ENCODE results near the gene FITM2. TPM values are rescaled to one million over a fixed set of nuclear protein-coding genes. Genes with fewer than 3 reads are reported as not detected.
"Not testable (repeated sequence)": the region's sequence is repeated elsewhere in the genome, so short reads cannot be mapped to it uniquely, and the experiment has no call there.

Gene FITM2, protein sequence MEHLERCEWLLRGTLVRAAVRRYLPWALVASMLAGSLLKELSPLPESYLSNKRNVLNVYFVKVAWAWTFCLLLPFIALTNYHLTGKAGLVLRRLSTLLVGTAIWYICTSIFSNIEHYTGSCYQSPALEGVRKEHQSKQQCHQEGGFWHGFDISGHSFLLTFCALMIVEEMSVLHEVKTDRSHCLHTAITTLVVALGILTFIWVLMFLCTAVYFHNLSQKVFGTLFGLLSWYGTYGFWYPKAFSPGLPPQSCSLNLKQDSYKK
- 13.0 and 14.3 TPM in 2 replicates for total RNA-seq (2014; rRNA removed; shearing (Covaris generic))
- polyA plus RNA-seq (2014; cell fraction: nucleus; rRNA removed) = 7.3 and 10.5 TPM in 2 replicates

DNA sequence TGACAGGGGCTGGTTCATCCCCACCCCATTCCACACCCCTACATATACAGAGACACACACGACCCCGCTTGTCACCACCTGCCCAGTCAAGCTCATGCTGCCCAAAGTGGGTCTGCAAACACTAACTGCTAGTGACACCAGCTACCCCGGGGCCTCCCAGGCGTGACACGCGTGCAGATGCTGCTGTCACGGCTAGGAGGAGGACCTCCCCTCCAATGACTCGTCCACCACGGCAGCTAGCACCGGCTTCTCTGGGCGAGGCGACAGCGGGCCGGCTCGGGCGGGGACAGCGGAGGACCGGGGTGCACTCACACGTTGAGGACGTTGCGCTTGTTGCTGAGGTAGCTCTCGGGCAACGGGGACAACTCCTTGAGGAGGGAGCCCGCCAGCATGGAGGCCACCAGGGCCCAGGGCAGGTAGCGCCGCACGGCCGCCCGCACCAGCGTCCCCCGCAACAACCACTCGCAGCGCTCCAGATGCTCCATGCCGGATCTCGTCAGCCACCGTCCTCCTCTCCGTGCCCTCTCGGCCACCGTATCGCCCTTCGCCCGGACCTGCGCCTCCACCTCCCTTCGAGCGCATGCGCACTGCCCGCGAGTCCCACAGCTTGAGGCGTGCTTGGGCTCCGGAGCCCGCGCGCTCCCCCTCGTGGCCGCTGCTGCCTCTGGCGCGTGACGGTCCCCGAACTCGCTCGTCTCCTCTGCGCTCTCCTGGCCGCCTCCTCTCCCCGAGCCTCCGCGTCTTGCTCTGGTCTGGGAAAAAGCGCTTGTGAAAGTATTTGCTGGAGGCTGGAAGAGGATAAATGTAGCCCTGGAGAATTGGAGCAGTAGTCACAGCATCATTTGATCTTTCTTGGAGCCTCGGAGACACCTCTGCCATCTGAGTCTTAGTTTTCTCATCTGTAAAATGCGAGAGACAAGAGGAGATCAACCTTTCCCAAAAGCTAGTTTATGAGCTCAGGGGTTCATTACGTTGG is at the start of gene FITM2:
Gene FITM2, minus strand, starts transcription at position 539 of the 976 bp plus-strand sequence. Its CDS starts 54 bp downstream, at position 485.
- peak; percentile 97 for DNase-seq (ENCODE audit: extremely low read depth, low read depth)

DNA sequence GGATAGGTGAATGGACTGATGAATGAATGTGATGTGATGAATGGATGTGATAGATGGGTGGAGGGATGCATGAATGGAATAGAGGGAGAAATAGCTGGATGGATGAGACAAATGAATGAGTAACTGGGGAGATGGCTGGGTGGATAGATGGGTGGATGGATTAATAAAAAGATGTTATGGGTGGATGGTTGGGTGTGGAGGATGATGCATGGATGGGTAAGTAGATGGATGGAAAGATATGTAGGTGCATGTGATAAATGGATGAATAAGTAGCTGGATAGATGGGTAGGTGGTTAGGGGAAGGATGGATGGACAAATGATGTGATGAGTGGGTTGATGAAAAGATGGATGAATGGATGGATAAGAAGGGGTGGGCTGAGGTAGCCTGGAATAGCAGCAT is 49.2 kb upstream of the FITM2 start:
- no peak for DNase-seq (ENCODE audit: extremely low read depth, low read depth)

DNA sequence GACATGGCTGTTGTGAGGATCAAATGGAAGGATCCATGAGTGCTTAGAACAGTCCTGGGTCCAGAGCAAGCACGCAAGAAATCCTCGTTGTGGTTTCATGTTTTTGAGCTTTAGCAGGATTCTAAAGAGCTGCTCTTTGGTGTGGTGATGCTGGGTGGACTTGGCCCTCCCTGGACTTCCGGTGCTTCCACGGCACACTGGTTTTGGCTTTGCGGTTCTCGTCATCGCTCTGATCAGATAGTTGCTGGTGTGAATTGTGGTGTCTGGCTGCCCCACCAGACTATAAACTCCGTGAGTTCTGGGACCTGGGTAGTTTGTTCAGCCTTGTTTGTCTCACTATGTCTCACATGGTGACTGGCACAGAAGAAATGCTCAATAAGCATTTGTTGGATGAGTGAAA is 47.8 kb upstream of the FITM2 start:
- no peak for DNase-seq (ENCODE audit: extremely low read depth, low read depth)

DNA sequence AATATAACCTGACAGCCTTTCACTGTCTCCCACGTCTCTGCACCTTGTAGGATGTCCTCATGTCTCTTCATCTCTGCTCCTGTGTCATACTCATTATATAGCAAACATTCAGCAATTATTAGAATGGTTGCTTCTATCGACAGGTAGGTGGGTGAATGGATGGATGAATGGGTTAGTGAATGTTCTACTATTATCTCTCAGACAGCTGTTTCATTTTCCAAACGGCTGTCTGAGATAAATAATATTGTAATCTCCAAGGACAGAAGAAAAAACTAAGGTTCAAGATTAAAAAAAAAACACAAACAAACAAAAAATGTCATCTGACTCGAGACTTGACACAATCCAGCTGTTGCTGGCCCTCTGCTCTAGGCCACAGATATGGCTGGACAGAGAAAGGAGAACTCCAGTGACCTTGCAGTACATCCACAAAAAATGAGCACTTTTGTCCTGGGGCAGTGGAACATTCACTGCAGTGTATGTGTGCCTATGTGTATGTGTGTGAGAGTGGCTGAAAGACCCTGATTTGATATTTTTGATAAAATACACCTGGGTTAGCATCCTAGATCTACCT is 46.6 kb upstream of the FITM2 start:
- DNase-seq (ENCODE audit: extremely low read depth, low read depth) = no peak

DNA sequence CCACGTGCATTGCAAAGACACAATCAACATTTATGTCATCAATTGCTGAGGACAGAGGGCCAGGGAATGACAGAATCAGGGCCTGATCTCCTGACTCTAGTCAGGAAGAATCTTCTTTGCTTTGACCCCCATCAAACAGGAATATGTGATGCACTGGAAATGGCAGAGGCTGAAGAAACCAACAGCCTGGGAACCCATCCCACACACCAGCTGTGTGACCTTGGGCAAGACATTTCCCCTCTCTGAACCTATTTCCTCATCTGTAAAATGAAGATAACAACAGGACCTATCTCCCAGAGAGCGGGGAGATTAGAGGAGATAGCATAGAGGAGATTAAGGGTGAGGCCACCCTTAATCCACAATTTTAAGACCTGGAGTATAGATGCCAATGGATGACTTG is 46.0 kb upstream of the FITM2 start:
- no peak for DNase-seq (ENCODE audit: extremely low read depth, low read depth)

DNA sequence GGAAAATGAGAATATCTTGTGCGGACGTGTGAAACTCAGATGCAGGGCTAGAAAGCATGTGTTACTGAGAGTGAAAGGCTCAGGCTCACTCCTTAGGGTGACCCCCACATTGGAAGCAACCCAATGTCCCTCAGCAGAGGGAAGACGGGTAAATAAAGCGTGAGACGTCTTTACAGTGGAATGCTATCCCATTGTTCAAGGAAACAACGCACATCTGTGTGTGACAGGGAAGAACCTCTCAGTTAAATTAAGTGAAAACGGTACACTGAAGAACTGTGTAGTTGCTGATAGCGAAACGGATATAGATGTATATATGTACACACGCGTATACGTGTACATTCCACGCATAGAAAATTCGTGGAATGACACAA is 45.3 kb upstream of the FITM2 start:
- no peak for DNase-seq (ENCODE audit: extremely low read depth, low read depth)

DNA sequence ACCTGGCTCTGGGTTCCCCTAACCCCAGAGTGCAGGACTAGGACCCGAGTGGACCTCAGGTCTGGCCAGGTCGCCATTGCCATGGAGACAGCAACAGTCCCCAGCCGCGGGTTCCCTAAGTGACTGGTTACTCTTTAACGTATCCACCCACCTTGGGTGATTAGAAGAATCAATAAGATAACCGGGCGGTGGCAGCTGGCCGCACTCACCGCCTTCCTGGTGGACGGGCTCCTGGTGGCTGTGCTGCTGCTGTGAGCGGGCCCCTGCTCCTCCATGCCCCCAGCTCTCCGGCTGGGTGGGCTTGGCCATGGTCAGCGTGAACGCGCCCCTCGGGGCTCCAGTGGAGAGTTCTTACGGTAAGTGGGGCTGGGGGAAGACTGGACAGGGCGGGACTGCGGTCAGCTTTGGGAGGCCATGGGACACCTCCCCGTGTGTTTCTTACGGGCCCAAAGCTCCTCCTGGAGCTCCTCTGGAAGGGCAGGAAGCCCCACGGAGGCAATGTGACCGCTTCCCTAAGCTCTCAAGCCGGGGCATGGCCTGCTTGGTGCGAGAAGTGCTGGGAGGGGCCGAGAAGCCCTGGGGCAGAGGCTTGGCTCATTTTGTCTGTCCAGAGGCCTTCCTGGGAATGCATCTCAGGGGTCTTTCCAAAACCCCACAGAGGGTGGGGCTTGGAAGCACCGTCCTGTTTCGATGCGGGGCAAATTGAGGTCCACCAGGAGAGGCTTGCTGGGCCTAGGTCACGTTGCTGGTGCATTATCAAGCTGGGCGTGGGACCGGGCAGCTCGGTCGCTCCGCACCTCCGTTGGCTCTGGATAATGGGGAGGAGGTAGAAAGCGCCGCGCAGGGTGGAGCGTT is 44.7 kb upstream of the FITM2 start, which contains the start of gene HNF4A:
Gene HNF4A, plus strand, starts transcription at position 202 of the 855 bp plus-strand sequence. Its CDS starts 106 bp downstream, at position 308.
- no peak for DNase-seq (ENCODE audit: extremely low read depth, low read depth)

DNA sequence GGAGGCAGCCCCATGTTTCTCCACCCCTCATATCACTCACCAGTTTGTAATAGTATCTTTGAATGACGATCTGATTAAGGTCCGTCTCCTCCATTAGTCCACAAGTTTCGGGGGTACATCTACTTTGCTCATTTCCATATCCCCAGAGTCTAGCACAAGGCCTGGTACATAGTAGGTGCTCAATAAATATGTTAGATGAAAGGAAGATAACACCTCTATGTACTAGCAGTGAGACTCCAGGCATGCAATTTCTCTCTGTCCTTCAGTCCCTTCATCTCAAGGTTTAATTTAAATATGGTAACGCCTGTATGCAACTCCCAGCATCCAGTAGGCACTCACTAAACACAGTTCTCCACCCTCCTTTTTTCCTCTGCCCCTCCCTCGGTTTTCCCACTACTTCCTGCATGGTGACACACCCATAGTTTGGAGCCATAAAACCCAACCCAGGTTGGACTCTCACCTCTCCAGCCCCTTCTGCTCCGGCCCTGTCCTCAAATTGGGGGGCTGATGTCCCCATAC is 44.0 kb upstream of the FITM2 start:
- DNase-seq (ENCODE audit: extremely low read depth, low read depth) = no peak

DNA sequence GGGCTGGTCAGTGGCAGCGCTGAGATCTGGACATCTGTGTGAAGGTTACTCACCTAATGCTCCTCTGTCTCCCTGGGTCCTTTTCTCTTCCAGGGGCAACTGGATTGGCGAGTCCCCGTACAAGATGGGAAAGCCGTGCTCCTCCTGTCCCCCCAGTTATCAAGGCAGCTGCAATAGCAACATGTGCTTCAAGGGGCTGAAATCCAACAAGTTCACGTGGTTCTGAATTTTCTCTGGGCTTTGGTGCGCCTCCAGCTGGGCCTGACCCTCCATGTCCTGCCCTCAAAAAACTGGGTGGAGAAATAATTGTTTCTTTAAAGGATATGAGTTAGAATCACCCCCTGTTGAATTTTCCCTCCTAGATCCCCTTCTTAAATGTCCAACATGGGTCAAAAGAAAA is 39.6 kb upstream of the FITM2 start:
- DNase-seq (ENCODE audit: extremely low read depth, low read depth) = no peak

DNA sequence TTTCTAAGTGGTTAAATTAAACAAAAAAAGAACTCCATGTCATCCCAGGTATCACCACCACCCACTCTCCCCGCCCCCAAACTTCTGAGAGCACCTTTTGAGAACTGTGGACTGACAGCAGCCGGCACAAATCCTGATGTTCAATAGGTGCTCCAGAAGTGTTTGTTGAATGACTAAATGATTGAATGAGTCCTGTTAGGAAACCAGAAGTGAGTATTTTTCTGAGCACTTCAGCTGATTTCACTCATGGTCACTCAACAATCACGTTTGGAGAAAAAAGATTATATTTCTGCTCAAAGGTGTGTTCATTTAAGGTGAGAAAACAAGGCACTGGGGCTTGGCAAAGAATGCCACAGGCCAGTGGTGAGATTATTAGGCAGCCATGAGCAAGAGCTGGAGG is 38.3 kb upstream of the FITM2 start:
- no peak for DNase-seq (ENCODE audit: extremely low read depth, low read depth)

DNA sequence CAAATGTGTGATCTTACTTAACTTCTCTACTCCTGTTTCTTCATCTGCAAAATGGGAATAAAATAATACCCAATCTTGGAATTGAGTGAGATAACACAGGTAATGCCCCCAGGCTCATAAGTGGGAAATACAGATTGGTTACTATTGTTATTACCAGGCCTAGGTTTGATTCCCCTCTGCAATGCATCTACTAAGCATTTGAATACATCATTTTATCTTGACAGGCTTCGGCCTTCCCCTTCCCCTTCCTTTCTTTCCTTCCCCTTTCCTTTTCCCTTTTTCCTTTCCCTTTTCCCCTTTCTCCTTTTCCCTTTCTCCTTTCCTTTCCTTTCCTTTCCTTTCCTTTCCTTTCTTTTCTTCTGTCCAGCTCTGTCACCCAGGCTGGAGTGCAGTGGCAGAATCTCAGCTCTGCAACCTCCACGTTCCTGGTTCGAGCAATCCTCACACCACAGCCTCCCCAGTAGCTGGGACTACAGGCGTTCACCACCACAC is 37.2 kb upstream of the FITM2 start:
- no peak for DNase-seq (ENCODE audit: extremely low read depth, low read depth)

DNA sequence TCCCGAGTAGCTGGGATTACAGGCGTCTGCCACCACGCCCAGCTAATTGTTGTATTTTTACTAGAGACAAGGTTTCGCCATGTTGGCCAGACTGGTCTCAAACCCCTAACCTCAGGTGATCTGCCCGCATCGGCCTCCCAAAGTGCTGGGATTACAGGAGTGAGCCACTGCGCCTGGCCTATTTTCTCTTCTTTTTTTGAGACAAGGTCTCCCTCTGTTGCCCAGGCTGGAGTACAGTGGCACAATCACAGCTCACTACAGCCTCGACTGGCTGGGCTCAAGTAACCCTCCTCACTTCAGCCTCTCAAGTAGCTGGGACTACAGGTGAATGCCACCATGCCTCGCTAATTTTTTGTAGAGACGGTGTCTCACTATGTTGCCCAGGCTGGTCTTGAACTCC is 34.9 kb upstream of the FITM2 start:
- DNase-seq (ENCODE audit: extremely low read depth, low read depth) = not testable (repeated sequence)

DNA sequence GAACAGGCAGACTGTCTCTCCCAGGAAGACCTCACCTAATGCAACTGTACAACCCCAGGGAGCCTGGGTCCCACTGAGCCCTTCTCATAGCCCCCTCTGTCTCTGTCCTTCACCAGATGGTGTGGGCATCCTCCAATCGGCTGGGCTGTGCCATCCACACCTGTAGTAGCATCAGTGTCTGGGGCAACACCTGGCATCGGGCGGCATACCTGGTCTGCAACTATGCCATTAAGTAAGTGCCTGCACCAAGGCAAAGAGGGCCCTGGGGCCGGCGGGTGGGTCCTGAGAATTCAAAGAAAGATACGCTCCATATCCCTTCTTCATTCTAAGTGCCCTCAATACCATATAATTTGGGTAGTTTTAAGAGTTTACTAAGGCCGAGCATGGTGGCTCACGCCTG is 34.1 kb upstream of the FITM2 start:
- DNase-seq (ENCODE audit: extremely low read depth, low read depth) = no peak

DNA sequence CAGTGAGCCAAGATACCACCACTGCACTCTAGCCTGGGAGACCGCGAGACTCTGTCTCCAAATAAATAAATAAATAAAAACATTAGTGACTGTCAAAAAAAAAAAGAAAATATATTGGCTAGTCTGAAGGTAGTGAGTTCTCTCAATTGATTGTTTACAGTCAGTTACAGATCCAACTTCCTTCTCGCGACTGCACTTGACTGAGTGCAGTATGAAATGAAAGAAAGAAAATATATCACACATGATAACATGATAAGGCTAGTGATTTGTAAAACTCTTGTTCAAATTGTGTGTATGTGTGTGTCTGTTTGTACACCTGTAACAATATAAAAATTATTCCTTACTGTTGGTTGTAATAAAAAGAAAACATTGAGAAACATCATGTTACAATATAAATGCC is 33.7 kb upstream of the FITM2 start:
- no peak for DNase-seq (ENCODE audit: extremely low read depth, low read depth)

DNA sequence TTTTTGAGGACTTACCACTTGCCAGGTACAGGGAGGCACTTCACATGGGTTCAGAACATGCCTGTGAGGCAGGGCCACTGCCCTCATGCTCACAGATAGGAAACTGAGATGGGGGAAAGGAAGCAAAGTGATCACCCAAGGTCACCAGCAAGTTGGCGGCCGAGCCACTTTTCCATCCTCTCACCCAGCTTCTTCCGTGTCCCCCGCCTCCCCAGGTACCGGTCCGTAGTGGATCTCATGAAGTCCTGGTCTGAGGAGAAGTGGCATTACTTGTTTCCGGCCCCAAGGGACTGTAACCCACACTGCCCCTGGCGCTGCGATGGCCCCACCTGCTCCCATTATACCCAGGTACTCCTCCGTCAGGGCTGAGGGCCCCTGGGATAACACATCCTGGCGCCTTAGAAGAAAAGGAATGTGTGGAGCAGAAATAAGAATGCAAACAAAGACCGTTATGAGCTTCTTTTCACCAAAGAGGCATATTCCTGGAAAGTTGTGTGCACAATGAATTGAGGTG is 32.2 kb upstream of the FITM2 start:
- DNase-seq (ENCODE audit: extremely low read depth, low read depth) = no peak

DNA sequence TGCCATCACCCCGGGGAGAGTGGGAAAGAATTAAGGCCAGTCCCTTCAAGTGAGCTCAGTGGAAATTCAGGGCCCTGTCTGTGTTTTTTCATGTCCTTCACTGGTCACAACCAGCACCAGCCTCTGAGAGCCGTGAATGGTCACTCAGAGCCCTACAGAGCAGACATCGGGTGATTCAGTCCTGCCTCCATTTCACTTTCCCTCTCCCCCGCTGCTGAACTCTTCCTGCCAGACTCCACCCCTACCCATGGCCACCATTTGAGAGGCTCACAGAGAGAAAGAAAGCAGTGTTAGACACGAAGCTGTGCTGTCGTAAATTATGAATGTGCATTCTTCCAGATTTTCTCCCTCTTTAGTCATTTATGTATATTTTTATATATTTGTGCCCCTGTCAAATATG is 31.2 kb upstream of the FITM2 start:
- no peak for DNase-seq (ENCODE audit: extremely low read depth, low read depth)

DNA sequence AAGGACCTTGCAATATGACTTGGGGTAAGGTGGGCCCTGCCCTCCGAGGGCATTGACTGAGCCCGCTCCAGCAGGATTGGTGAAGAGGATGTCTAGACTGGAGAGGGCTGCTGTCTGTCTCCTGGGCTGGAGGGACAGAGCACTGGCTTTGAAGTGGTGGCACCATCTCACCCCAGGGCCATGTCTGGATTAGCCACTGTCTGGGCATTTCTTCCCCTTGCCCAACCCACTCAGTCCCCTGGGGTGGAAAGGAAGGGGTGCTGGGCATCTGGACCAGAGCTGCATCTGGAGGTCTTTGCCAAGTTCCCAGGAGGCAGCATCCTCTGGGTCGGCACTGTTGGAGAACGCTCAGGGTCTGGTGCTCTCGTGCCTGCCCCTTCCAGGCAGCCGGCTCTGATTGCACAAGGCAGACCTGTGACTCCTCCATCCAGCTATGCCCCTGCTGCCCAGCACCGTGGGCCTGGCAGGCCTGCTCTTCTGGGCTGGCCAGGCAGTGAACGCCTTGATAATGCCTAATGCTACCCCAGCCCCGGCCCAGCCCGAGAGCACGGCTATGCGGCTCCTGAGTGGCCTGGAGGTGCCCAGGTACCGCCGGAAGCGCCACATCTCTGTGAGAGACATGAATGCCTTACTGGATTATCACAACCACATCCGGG is 25.9 kb upstream of the FITM2 start, which contains the start of gene R3HDML:
Gene R3HDML, plus strand, starts transcription at position 319 of the 656 bp plus-strand sequence. Its CDS starts 115 bp downstream, at position 434.
- no peak for DNase-seq (ENCODE audit: extremely low read depth, low read depth)

DNA sequence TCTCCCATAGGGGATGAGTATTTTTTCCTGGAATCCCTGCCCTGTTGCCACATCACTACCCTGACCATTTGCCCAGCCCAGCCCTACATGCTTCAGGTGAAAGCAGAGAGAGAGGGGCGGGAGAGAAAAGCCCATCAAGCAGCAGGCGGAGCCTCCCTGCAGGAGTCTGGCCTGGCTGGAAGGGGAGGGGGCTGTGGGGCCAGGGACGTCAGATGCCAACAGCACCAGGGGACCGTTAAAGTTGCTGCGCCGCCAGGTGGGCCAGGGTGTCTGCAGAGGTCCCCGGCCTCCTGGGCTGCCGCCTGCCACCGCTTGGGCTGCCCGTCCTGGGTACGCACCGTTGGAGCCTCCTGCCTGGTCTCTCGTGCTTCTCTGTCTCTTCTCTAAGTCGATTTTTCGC is 25.1 kb upstream of the FITM2 start:
- DNase-seq (ENCODE audit: extremely low read depth, low read depth) = no peak

DNA sequence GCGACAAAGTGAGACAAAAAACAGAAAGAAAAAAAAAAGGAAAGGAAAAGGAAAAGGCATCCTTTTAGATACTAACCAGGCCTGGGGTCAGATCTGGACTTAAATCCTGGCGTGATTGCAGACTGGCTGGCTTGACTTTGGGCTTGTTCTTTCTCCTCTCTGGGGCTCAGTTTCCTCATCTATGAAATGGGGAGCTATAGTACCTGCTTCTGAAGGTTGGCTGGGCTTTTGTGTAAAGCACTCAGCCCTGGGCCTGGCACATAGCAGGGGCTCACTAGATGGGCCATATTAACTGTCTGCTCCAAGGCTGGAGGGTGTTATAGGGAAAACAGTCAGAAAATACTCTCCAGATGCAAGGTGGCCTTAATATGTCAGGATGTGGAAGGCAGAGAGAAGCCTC is 24.7 kb upstream of the FITM2 start:
- no peak for DNase-seq (ENCODE audit: extremely low read depth, low read depth)
